SK-N-MC (cell line): ENCODE measurements around the gene ZFTA.

Experiments used
- EZH2 ChIP-seq: fragments of 200-600 bp; sonication (generic); IDR thresholded peaks from one replicate; pipeline ENCODE4 v1.6.1; 2017; ENCODE audit warnings: antibody characterized with exemption
- FOXP2 ChIP-seq: optimal IDR thresholded peaks from 2 replicates; pipeline ENCODE3; 2011; ENCODE audit warnings: mild to moderate bottlenecking, moderate library complexity; ENCODE audit not compliant: insufficient read depth; ENCODE audit errors: extremely low read length, control extremely low read depth
- POLR2AphosphoS5 ChIP-seq: IDR thresholded peaks from 2 replicates; pipeline ENCODE4 v1.6.1; 2012; ENCODE audit warnings: mild to moderate bottlenecking, low read depth, low read length, borderline replicate concordance

GRCh38 chr11:63756919-63757761, 11.4 kb downstream of the ZFTA start:
- TF ChIP-seq FOXP2 (no peak), POLR2AphosphoS5 (no peak), EZH2 (no peak)
